ENCODE data around the gene CGAS.

CGAS gene

DNA sequence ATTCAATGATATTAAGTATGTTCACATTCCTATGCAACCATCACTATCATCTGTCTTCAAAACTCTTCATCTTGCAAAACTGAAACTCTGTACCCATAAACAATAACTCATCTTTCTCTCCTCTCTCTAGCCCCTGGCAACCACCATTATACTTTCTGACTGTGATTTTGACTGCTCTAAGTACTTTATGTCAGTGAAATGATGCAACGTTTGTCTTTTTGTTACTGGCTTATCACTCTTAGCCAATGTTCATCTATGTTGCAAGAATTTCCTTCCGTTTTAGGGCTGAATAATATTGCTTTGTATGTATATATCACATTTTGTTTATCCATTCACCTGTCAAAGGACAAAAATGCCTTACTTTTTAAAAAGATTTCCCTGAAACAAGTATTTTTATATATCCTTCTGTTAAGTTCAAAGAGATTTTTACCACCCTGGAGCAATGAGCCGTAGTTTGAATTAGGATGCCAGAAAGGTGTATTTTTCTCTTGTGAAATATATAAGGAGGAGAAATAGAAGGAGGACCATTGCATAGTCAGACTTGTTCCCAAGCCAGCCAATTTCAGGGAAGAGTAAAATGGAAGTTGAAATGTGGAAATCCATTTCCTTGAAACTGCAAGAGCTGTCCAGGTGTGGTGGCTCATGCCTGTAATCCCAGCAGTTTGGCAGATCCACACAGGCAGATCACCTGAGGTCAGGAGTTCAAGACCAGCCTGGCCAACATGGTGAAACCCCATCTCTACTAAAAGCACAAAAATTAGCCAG is 4.0 kb upstream of the CGAS start:
- TF ChIP-seq ZNF565 (CRISPR knock-in tag; conservative IDR thresholded peaks at IDR 0.05; ENCODE audit: low read depth) (no peak), ZFP3 (CRISPR knock-in tag; IDR thresholded peaks at IDR 0.05) (no peak), ZC3H10 (CRISPR knock-in tag; IDR thresholded peaks at IDR 0.05) (no peak), SNAI2 (CRISPR knock-in tag; IDR thresholded peaks at IDR 0.05) (no peak), TCF4 (CRISPR knock-in tag; IDR thresholded peaks at IDR 0.05; ENCODE audit: borderline replicate concordance) (no peak), ZNF8 (CRISPR knock-in tag; IDR thresholded peaks at IDR 0.05) (no peak)
- TF ChIP-seq, protein P1, sequence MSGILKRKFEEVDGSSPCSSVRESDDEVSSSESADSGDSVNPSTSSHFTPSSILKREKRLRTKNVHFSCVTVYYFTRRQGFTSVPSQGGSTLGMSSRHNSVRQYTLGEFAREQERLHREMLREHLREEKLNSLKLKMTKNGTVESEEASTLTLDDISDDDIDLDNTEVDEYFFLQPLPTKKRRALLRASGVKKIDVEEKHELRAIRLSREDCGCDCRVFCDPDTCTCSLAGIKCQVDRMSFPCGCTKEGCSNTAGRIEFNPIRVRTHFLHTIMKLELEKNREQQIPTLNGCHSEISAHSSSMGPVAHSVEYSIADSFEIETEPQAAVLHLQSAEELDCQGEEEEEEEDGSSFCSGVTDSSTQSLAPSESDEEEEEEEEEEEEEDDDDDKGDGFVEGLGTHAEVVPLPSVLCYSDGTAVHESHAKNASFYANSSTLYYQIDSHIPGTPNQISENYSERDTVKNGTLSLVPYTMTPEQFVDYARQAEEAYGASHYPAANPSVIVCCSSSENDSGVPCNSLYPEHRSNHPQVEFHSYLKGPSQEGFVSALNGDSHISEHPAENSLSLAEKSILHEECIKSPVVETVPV (CRISPR knock-in tag; IDR thresholded peaks at IDR 0.05) = no peak
- TF ChIP-seq, protein P2, sequence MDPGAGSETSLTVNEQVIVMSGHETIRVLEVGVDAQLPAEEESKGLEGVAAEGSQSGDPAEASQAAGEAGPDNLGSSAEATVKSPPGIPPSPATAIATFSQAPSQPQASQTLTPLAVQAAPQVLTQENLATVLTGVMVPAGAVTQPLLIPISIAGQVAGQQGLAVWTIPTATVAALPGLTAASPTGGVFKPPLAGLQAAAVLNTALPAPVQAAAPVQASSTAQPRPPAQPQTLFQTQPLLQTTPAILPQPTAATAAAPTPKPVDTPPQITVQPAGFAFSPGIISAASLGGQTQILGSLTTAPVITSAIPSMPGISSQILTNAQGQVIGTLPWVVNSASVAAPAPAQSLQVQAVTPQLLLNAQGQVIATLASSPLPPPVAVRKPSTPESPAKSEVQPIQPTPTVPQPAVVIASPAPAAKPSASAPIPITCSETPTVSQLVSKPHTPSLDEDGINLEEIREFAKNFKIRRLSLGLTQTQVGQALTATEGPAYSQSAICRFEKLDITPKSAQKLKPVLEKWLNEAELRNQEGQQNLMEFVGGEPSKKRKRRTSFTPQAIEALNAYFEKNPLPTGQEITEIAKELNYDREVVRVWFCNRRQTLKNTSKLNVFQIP (CRISPR knock-in tag; IDR thresholded peaks at IDR 0.05; ENCODE audit: borderline replicate concordance, low read depth) = no peak
- TF ChIP-seq, protein P3, sequence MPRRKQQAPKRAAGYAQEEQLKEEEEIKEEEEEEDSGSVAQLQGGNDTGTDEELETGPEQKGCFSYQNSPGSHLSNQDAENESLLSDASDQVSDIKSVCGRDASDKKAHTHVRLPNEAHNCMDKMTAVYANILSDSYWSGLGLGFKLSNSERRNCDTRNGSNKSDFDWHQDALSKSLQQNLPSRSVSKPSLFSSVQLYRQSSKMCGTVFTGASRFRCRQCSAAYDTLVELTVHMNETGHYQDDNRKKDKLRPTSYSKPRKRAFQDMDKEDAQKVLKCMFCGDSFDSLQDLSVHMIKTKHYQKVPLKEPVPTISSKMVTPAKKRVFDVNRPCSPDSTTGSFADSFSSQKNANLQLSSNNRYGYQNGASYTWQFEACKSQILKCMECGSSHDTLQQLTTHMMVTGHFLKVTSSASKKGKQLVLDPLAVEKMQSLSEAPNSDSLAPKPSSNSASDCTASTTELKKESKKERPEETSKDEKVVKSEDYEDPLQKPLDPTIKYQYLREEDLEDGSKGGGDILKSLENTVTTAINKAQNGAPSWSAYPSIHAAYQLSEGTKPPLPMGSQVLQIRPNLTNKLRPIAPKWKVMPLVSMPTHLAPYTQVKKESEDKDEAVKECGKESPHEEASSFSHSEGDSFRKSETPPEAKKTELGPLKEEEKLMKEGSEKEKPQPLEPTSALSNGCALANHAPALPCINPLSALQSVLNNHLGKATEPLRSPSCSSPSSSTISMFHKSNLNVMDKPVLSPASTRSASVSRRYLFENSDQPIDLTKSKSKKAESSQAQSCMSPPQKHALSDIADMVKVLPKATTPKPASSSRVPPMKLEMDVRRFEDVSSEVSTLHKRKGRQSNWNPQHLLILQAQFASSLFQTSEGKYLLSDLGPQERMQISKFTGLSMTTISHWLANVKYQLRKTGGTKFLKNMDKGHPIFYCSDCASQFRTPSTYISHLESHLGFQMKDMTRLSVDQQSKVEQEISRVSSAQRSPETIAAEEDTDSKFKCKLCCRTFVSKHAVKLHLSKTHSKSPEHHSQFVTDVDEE (CRISPR knock-in tag; IDR thresholded peaks at IDR 0.05) = no peak
- no peak for ATAC-seq

DNA sequence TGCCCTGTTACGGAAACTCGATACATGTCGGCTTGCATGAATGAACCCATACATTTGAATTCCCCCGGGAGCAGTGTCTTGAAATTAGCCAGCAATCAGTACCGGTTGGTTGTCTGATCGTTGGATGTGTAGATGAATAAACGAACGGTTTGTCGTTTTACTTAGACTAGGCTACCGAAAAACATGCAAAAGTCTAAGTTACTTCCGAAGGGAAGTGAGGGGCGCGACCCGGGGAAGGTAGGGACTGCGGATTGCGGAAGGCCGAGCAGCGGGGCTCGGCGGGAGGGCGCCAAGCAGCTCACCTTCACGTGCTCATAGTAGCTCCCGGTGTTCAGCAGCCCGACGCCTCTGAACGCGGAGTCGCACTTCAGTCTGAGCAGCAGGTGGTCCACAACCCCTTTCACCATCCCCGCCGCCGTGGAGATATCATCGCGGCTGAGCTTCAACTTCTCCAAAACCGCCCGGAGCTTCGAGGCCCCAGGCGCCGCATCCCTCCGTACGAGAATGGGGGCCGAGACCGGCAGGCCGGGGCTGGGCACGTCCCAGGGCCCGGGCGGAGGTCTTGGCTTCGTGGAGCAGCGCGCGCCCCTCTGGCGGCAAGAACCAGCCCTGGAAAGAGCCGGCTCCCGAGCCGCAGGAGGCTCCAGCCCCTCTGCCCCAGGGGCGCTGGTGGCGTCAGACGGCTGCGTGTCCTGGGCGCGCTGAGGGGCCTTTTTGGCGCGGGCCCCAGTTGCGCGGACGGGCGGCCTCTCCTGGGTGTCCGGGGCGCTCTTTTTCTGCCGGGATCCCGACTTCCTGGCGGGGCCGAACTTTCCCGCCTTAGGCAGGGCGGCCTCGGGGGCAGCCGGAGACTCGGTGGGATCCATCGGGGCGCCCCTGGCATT is 632 bp downstream of the CGAS start:
- no peak for TF ChIP-seq ZNF70 (CRISPR knock-in tag; IDR thresholded peaks at IDR 0.05)

DNA sequence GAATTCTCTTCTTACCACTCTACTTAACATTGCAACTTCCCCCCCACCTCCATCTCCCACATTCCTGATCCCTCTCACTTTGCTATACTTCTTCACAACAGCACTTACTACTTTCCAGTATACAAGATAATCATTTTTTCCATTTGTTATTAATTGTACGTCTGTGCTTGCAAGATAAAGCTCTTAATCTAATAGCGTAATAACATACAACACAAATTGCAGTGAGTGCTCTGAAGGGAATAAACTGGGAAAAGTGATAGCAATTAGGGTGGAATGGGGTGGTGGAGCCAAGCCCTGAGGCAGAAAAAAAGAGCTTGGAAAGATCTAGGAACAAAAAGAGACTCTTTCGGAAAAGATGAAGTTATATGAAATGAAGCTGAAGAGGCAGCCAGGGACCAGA is 8.5 kb downstream of the CGAS start:
- TF ChIP-seq TCF4 (CRISPR knock-in tag; IDR thresholded peaks at IDR 0.05; ENCODE audit: borderline replicate concordance) (peak; percentile 52; the same call in 1 of the 2 replicates), ZFP3 (CRISPR knock-in tag; IDR thresholded peaks at IDR 0.05) (no peak)
- no peak for ATAC-seq

More for the DNA sequence above, 632 bp downstream of the CGAS start:
- ATAC-seq = peak; percentile 66

DNA sequence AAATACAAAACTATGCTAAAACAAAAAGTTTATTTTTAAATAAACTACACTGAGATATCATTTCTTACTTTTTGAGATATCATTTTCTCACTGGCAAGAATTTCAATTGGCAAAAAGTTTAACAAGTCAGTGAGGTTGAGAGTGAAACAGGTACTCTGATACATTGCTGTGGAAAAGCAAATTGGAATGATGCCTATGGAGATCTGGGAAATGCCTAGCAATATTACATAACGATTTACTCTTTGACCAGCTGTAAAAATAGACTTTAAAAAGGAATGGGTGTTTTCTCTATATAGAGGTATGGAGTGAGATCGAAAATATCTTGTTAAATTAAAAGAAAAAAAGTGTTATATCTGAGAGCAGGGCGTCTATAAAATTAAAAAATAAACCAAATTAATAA is 16.9 kb downstream of the CGAS start:
- ATAC-seq = no peak
- TF ChIP-seq TCF4 (CRISPR knock-in tag; IDR thresholded peaks at IDR 0.05; ENCODE audit: borderline replicate concordance) (no peak), BACH2 (CRISPR knock-in tag; IDR thresholded peaks at IDR 0.05; ENCODE audit: borderline replicate concordance) (no peak), SNAI2 (CRISPR knock-in tag; IDR thresholded peaks at IDR 0.05) (no peak)
- TF ChIP-seq, protein P4, sequence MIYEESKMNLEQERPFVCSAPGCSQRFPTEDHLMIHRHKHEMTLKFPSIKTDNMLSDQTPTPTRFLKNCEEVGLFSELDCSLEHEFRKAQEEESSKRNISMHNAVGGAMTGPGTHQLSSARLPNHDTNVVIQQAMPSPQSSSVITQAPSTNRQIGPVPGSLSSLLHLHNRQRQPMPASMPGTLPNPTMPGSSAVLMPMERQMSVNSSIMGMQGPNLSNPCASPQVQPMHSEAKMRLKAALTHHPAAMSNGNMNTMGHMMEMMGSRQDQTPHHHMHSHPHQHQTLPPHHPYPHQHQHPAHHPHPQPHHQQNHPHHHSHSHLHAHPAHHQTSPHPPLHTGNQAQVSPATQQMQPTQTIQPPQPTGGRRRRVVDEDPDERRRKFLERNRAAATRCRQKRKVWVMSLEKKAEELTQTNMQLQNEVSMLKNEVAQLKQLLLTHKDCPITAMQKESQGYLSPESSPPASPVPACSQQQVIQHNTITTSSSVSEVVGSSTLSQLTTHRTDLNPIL (CRISPR knock-in tag; IDR thresholded peaks at IDR 0.05; ENCODE audit: low read depth) = no peak

DNA sequence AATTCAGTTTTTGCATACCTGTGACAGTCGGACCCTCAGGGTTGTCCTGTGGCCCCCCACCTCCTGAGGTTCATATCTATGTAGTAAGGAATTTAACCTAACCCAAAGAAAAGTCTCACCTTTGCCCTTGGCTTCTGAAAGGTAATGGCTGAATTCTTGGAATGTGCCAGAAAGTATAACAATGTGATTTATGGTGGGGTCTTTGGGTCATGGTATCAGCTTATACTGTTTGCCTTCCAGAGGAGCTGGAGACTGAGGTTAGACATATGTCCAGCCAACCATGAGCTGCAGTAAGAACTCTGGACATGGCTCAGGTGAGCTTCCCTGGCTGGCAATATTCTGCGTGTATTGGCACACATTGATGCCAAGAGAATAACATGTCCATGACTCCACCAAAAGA is 30.6 kb downstream of the CGAS start:
- ATAC-seq = no peak
- TF ChIP-seq CSDC2 (CRISPR knock-in tag; IDR thresholded peaks at IDR 0.05) (no peak), ARNTL (CRISPR knock-in tag; IDR thresholded peaks at IDR 0.05; ENCODE audit: borderline replicate concordance, low read depth) (no peak)
- TF ChIP-seq, protein P1 (CRISPR knock-in tag; IDR thresholded peaks at IDR 0.05) = no peak
- TF ChIP-seq, protein P3 (CRISPR knock-in tag; IDR thresholded peaks at IDR 0.05) = no peak

Data from SK-N-SH treated with all-trans-retinoic acid at 6 μM for 48 hours (cell line).